GM21723 (cell line): ENCODE measurements around the gene NNAT.
"Not testable (repeated sequence)": the region's sequence is repeated elsewhere in the genome, so short reads cannot be mapped to it uniquely, and the experiment has no call there.

ENCODE experiments used
- ATAC-seq: cut with Tn5 transposase; IDR thresholded peaks from one replicate; pipeline ENCODE4 v1.9.1; 2021; ENCODE audit warnings: mild to moderate bottlenecking, moderate library complexity; ENCODE audit not compliant: unreplicated experiment

Gene NNAT

GRCh38 chr20:37521061-37521771 is at the start of gene NNAT:
Gene NNAT, plus strand, starts transcription at chr20:37521250. Its CDS starts 82 bp downstream, at chr20:37521332.
- ATAC-seq = no peak

GRCh38 chr20:37471741-37472235 is 49.3 kb upstream of the NNAT start:
- ATAC-seq = no peak

GRCh38 chr20:37472435-37472834 is 48.6 kb upstream of the NNAT start:
- not testable (repeated sequence) for ATAC-seq

- ATAC-seq = no peak
Measured at GRCh38 chr20:37473249-37474000, 47.6 kb upstream of the NNAT start.

- no peak for ATAC-seq
Measured at GRCh38 chr20:37474386-37474785, 46.7 kb upstream of the NNAT start.

- ATAC-seq = no peak
Measured at GRCh38 chr20:37475252-37475651, 45.8 kb upstream of the NNAT start.

- no peak for ATAC-seq
Measured at GRCh38 chr20:37477041-37477440, 44.0 kb upstream of the NNAT start.

GRCh38 chr20:37479266-37479665 is 41.8 kb upstream of the NNAT start:
- no peak for ATAC-seq

- ATAC-seq = no peak
Measured at GRCh38 chr20:37479925-37480691, 40.9 kb upstream of the NNAT start.

- ATAC-seq = no peak
Measured at GRCh38 chr20:37480919-37481318, 40.1 kb upstream of the NNAT start.

- ATAC-seq = no peak
Measured at GRCh38 chr20:37481610-37482009, 39.4 kb upstream of the NNAT start.

- ATAC-seq = no peak
Measured at GRCh38 chr20:37484331-37484730, 36.7 kb upstream of the NNAT start.

- not testable (repeated sequence) for ATAC-seq
Measured at GRCh38 chr20:37486209-37486608, 34.8 kb upstream of the NNAT start.

GRCh38 chr20:37490663-37491350 is 30.2 kb upstream of the NNAT start:
- ATAC-seq = no peak

- no peak for ATAC-seq
Measured at GRCh38 chr20:37492096-37492625, 28.9 kb upstream of the NNAT start.

GRCh38 chr20:37492945-37493344 is 28.1 kb upstream of the NNAT start:
- ATAC-seq = no peak

- ATAC-seq = no peak
Measured at GRCh38 chr20:37494301-37494700, 26.7 kb upstream of the NNAT start.

- ATAC-seq = no peak
Measured at GRCh38 chr20:37494796-37495195, 26.3 kb upstream of the NNAT start.

GRCh38 chr20:37498066-37498665 is 22.9 kb upstream of the NNAT start:
- no peak for ATAC-seq

GRCh38 chr20:37500311-37500710 is 20.7 kb upstream of the NNAT start:
- ATAC-seq = no peak
